Measurements from ENCODE around the gene TSPAN18. TPM values are rescaled to one million over a fixed set of nuclear protein-coding genes. Genes with fewer than 3 reads are reported as not detected.
A peak's percentile ranks its signal among the peaks of the same experiment; 100 is the strongest.

Gene TSPAN18
- total and polyA plus RNA-seq, 8 donors, result 2.1 to 60.3 (median 11.0) TPM

DNA sequence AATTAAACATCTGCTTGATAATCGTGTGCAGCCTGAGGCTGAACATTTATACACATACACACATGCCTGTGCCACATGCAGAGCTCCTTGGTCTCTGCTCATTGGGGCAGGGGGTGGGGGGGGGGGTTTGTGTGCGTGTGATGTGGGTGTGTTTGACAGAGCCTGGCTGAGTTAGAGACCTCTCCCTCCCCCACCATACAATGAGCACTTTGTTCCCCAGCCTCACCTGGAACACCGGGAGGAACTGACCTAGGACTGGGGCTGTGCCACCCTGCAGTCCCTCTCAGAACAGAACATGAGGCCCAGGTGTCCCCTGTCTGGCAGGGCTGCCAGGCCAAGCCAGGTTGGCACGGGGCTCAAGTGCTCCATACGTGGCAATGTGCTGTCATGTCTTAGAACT, 127.3 kb downstream of the TSPAN18 start:
- WGBS, 5 donors, result 35 to 52% (median 36%) methylated on average over 4 to 5 of the region's 5 CpGs
- DNase-seq, result peak in 1 of 2 donors; percentile 68
- Histone ChIP-seq H3K9me3 (no peaks in the 10 kb centered on the region), H3K4me3 (no peak overlapping the region), H3K27ac (peak overlapping the region in 1 of 5 donors; percentile 5), H3K36me3 (no peaks in the 10 kb centered on the region), H3K27me3 (no peaks in the 10 kb centered on the region), H3K4me1 (peaks cover 0 to 19% (median 7%) of the 10 kb centered on the region in 4 donors)
- intact Hi-C loops (cut with DNase I; ENCODE audit: low total_unique reads), result no loop called here
- TF ChIP-seq EP300 (IDR thresholded peaks at IDR 0.05) (no peak), POLR2AphosphoS5 (IDR thresholded peaks at IDR 0.05) (no peak), POLR2A (IDR thresholded peaks at IDR 0.05) (no peak)
- TF ChIP-seq, protein P1, sequence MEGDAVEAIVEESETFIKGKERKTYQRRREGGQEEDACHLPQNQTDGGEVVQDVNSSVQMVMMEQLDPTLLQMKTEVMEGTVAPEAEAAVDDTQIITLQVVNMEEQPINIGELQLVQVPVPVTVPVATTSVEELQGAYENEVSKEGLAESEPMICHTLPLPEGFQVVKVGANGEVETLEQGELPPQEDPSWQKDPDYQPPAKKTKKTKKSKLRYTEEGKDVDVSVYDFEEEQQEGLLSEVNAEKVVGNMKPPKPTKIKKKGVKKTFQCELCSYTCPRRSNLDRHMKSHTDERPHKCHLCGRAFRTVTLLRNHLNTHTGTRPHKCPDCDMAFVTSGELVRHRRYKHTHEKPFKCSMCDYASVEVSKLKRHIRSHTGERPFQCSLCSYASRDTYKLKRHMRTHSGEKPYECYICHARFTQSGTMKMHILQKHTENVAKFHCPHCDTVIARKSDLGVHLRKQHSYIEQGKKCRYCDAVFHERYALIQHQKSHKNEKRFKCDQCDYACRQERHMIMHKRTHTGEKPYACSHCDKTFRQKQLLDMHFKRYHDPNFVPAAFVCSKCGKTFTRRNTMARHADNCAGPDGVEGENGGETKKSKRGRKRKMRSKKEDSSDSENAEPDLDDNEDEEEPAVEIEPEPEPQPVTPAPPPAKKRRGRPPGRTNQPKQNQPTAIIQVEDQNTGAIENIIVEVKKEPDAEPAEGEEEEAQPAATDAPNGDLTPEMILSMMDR (IDR thresholded peaks at IDR 0.05), result no peak

DNA sequence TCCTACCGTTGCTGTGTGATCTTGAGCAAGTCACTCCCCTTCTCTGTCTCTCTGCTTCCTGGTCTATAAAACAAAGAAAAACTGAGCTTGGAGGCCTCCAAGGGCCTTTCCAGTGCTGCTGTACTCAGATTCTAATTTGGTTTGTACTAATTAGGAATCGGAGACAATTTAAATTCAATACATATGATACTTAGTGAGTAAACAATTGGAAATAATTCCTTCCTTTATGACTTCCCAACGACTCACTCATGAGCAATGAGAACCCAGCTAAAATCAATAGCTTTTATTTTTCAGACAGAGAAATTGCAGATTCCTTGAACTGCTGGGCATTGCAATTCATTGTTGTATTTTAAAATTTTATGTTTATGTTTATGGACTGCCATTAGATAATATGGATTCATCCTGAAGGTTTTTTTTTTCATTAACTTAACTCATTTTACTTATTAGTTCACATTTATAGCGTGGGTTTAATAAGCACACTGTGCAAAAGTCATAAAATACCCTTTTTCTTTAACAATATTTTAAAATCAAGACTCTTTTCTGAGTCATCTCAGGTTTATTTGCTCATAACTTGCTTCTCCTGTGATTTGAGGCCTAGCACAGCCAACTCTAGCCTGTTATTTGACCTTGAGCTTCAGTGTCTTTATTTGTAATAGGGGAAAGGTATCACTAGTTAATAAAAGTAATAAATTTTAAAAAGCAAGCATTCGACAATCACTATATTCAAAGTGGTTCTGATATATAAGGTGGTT, 128.2 kb downstream of the TSPAN18 start:
- TF ChIP-seq POLR2A (IDR thresholded peaks at IDR 0.05), result no peak
- TF ChIP-seq POLR2AphosphoS5 (IDR thresholded peaks at IDR 0.05), result no peak
- TF ChIP-seq, protein P1 (IDR thresholded peaks at IDR 0.05), result no peak
- no peak for TF ChIP-seq EP300 (IDR thresholded peaks at IDR 0.05)
- intact Hi-C loops (cut with DNase I; ENCODE audit: low total_unique reads), result no loop called here
- DNase-seq, result no peak
- Histone ChIP-seq H3K9me3 (no peaks in the 10 kb centered on the region), H3K27me3 (no peaks in the 10 kb centered on the region), H3K27ac (peak overlapping the region in 1 of 5 donors; percentile 5), H3K4me3 (no peak overlapping the region), H3K36me3 (no peaks in the 10 kb centered on the region), H3K4me1 (peaks cover 0 to 26% (median 6%) of the 10 kb centered on the region in 4 donors)
- whole genome bisulfite sequencing, 5 donors, result 69 to 73% (median 71%) methylated on average over 5 of the region's 5 CpGs

DNA sequence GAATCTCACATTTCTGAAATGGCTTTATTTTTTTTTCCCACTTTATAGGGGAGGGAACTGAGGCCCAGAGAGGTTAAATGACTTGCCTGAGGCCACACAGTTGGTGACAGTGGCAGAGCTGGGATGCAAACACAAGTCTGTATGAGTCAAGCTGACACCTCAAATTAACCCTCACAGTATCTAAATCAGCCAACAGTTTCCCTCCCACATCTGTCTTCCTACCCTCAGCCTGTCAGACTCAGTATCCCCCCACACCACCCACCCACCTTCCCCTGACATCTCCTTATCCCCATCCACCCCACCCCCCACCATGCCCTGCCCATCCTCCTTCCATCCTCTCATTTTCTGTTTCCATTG, 128.7 kb downstream of the TSPAN18 start:
- peaks cover 0 to 2% (median 0%) of the 10 kb centered on the region in 3 donors for H3K27me3 ChIP-seq
- H3K4me1 ChIP-seq, result peaks cover 0 to 27% (median 6%) of the 10 kb centered on the region in 4 donors
- no peaks in the 10 kb centered on the region for H3K9me3 ChIP-seq
- no peak overlapping the region for H3K27ac ChIP-seq
- H3K4me3 ChIP-seq, result no peak overlapping the region
- intact Hi-C loops (cut with DNase I; ENCODE audit: low total_unique reads), result no loop called here
- no peak for DNase-seq
- no peaks in the 10 kb centered on the region for H3K36me3 ChIP-seq
- TF ChIP-seq EP300 (IDR thresholded peaks at IDR 0.05) (no peak), POLR2A (IDR thresholded peaks at IDR 0.05) (no peak), POLR2AphosphoS5 (IDR thresholded peaks at IDR 0.05) (no peak)
- TF ChIP-seq, protein P1 (IDR thresholded peaks at IDR 0.05), result no peak

DNA sequence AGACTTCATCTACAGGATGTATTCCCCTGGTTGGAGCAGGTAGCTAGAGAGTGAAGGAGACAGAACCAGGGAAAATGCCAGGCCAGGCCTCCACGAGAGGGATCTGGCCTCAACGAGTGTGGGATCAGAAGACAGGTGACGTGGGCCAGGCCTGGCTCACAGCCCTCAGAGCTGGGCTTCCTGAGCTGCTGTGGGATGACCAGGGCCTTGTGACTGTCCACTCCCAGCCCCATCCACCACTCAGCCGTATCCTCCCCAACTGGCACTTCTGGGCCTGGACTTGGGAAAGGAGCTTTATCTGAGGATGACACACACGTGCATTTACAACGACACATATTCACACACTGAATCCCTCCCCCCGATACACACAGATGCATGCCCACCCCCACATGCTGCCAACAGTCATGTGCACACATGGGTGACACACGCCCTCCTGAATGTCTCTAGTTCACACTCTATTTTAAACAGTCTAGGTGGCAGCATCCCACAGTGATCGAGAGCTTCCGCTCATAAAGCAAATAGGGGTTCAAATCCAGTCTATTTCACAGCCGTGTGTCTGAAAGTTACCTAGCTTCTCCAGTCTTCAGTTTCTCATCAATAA, 130.8 kb downstream of the TSPAN18 start:
- H3K27me3 ChIP-seq, result peaks cover 0 to 12% (median 0%) of the 10 kb centered on the region in 3 donors
- no peak overlapping the region for H3K4me3 ChIP-seq
- peaks cover 8 to 39% (median 17%) of the 10 kb centered on the region in 4 donors for H3K4me1 ChIP-seq
- TF ChIP-seq EP300 (IDR thresholded peaks at IDR 0.05) (no peak), POLR2A (IDR thresholded peaks at IDR 0.05) (no peak), POLR2AphosphoS5 (IDR thresholded peaks at IDR 0.05) (no peak)
- TF ChIP-seq, protein P1 (IDR thresholded peaks at IDR 0.05), result no peak
- 82 to 90% (median 86%) methylated on average over 8 to 11 of the region's 11 CpGs for WGBS, 5 donors
- H3K36me3 ChIP-seq, result no peaks in the 10 kb centered on the region
- H3K9me3 ChIP-seq, result no peaks in the 10 kb centered on the region
- H3K27ac ChIP-seq, result peak overlapping the region in 3 of 5 donors; percentile 41 to 75 (median 44)
- DNase-seq, result no peak
- intact Hi-C loops (cut with DNase I; ENCODE audit: low total_unique reads), result no loop called here

All from stomach (tissue), 9 donors.